ENCODE results near the gene DUSP28. TPM values are rescaled to one million over a fixed set of nuclear protein-coding genes. Genes with fewer than 3 reads are reported as not detected.

Gene DUSP28
- total RNA-seq, 1 donor from 2014 or later: 4.9 TPM

- no peak for DNase-seq (ENCODE audit: low spot score, unreplicated experiment)
- Mint-ChIP-seq H3K4me3 (ENCODE audit: low read depth) (no peak overlapping the region), H3K36me3 (ENCODE audit: insufficient read depth) (no peaks in the 10 kb centered on the region), H3K27ac (no peak overlapping the region), H3K9me3 (ENCODE audit: low read depth) (no peaks in the 10 kb centered on the region), H3K27me3 (no peaks in the 10 kb centered on the region), H3K4me1 (ENCODE audit: low read depth) (peaks cover 5% of the 10 kb centered on the region)
- TF ChIP-seq CTCF (IDR thresholded peaks at IDR 0.05; ENCODE audit: unreplicated experiment): no peak
Measured at GRCh38 chr2:240604939-240605716, 45.0 kb downstream of the DUSP28 start.

GRCh38 chr2:240605867-240606743 lies 45.9 kb downstream of the DUSP28 start:
- Mint-ChIP-seq H3K27ac (no peak overlapping the region), H3K36me3 (ENCODE audit: insufficient read depth) (no peaks in the 10 kb centered on the region), H3K4me3 (ENCODE audit: low read depth) (no peak overlapping the region), H3K4me1 (ENCODE audit: low read depth) (peaks cover 5% of the 10 kb centered on the region), H3K27me3 (no peaks in the 10 kb centered on the region), H3K9me3 (ENCODE audit: low read depth) (no peaks in the 10 kb centered on the region)
- no peak for DNase-seq (ENCODE audit: low spot score, unreplicated experiment)
- TF ChIP-seq CTCF (IDR thresholded peaks at IDR 0.05; ENCODE audit: unreplicated experiment): no peak

- no peak overlapping the region for H3K27ac Mint-ChIP-seq
- TF ChIP-seq CTCF (IDR thresholded peaks at IDR 0.05; ENCODE audit: unreplicated experiment): no peak
- H3K36me3 Mint-ChIP-seq (ENCODE audit: insufficient read depth): peaks cover 9% of the 10 kb centered on the region
- no peaks in the 10 kb centered on the region for H3K4me1 Mint-ChIP-seq (ENCODE audit: low read depth)
- DNase-seq (ENCODE audit: low spot score, unreplicated experiment): no peak
- no peak overlapping the region for H3K4me3 Mint-ChIP-seq (ENCODE audit: low read depth)
- H3K27me3 Mint-ChIP-seq: no peaks in the 10 kb centered on the region
- H3K9me3 Mint-ChIP-seq (ENCODE audit: low read depth): peaks cover 1% of the 10 kb centered on the region
Measured at GRCh38 chr2:240611601-240612210, 51.5 kb downstream of the DUSP28 start.

Other genes starting within 250 kb of the DUSP28 start
- 88.5 and 91.4 TPM in 2 replicates for gene GPC1, start 124.7 kb upstream of the DUSP28 start, total RNA-seq
- 29.0 and 29.2 TPM in 2 replicates for gene ANKMY1, start 2.4 kb upstream of the DUSP28 start, total RNA-seq
- gene RNPEPL1, start 8.1 kb downstream of the DUSP28 start, total RNA-seq: 50.8 and 52.2 TPM in 2 replicates
- gene CAPN10, start 26.4 kb downstream of the DUSP28 start, total RNA-seq: 65.5 and 67.2 TPM in 2 replicates
- gene GPR35, start 65.1 kb downstream of the DUSP28 start, total RNA-seq: 5.8 and 6.5 TPM in 2 replicates
- not detected in 2 replicates for gene AQP12B, start 122.5 kb downstream of the DUSP28 start, total RNA-seq
- gene AQP12A, start 131.5 kb downstream of the DUSP28 start, total RNA-seq: not detected in 2 replicates

All from progenitor cell of endocrine pancreas (in vitro differentiated cells).